ENCODE data around the gene PDE10A.
"Not testable (repeated sequence)": the region's sequence is repeated elsewhere in the genome, so short reads cannot be mapped to it uniquely, and the experiment has no call there.

GRCh38 chr6:165618891-165619290 lies 44.1 kb downstream of the PDE10A start:
- not testable (repeated sequence) for TF ChIP-seq CTCF (IDR thresholded peaks at IDR 0.05 in 2 of 3, conservative IDR thresholded peaks at IDR 0.05 in 1 of 3; ENCODE audit: insufficient read depth in 2 of 3, low read depth in 1 of 3, low read length in 3 of 3); MEF2D (tag; conservative IDR thresholded peaks at IDR 0.05; ENCODE audit: low read depth); MAZ (CRISPR knock-in tag; conservative IDR thresholded peaks at IDR 0.05 in 1 of 2, IDR thresholded peaks at IDR 0.05 in 1 of 2); MECOM (CRISPR knock-in tag; IDR thresholded peaks at IDR 0.05); SIX5 (IDR thresholded peaks at IDR 0.05; ENCODE audit: borderline replicate concordance in 1 of 2, insufficient read depth in 1 of 2, low read depth in 1 of 2, low read length in 2 of 2)
